IMR-90 (cell line): Measurements from ENCODE around the gene RHOH. TPM values are rescaled to one million over a fixed set of nuclear protein-coding genes. Genes with fewer than 3 reads are reported as not detected.

ENCODE experiments used
- ATAC-seq: fragments of 200-7000 bp; cut with Tn5 transposase; 2 replicates; pipeline ENCODE4 v1.9.1; 2020; ENCODE audit warnings: low read depth, mild to moderate bottlenecking, moderate library complexity
- BruUV-seq: library from RNA; stranded (reverse); fragments of 400-500 nt; replicated peaks from 2 replicates; lab custom pipeline; 2021; lab: Mats Ljungman, UMichigan
- CTCF ChIA-PET: fragments of 300-600 bp; formaldehyde crosslinking; extraction: SDS; loops from one replicate; lab custom pipeline; 2021; ENCODE audit warnings: antibody characterized with exemption; lab: Yijun Ruan, JAX
- POLR2A ChIA-PET: fragments of 300-600 bp; sonication (Branson Sonifier 250); formaldehyde crosslinking; loops from one replicate; lab custom pipeline; 2022; ENCODE audit warnings: antibody characterized with exemption; ENCODE audit not compliant: unreplicated experiment; lab: Charles Lee
- DNase-seq: peaks from one replicate; pipeline ENCODE4 v3.0.0; 2013
- H2AFZ ChIP-seq: replicated peaks from 2 replicates; pipeline ENCODE3; 2013; ENCODE audit warnings: low read length, mild to moderate bottlenecking; ENCODE audit not compliant: poor library complexity
- H2AK5ac ChIP-seq: 2 replicates; pipeline ENCODE4 v1.6.1; 2013; ENCODE audit warnings: low read depth, low read length, inconsistent platforms
- H2AK9ac ChIP-seq: replicated peaks from 2 replicates; pipeline ENCODE3; 2013; ENCODE audit warnings: mild to moderate bottlenecking, low read depth, low read length, moderate library complexity; ENCODE audit not compliant: poor library complexity
- H2BK120ac ChIP-seq: 2 replicates; pipeline ENCODE4 v1.6.1; 2013; ENCODE audit warnings: low read depth, low read length, inconsistent platforms
- H2BK15ac ChIP-seq: 3 replicates; pipeline ENCODE4 v1.6.1; 2013; ENCODE audit warnings: low read depth, low read length, inconsistent platforms
- H2BK20ac ChIP-seq: 2 replicates; pipeline ENCODE4 v1.6.1; 2013; ENCODE audit warnings: low read depth, mild to moderate bottlenecking, inconsistent platforms, low read length, moderate library complexity
- H2BK5ac ChIP-seq: 2 replicates; pipeline ENCODE4 v1.6.1; 2013; ENCODE audit warnings: mild to moderate bottlenecking, low read depth, low read length, inconsistent platforms; ENCODE audit not compliant: poor library complexity, severe bottlenecking
- H3K14ac ChIP-seq: replicated peaks from 2 replicates; pipeline ENCODE4 v1.6.1; 2013; ENCODE audit warnings: low read depth, low read length, inconsistent platforms
- H3K18ac ChIP-seq: 2 replicates; pipeline ENCODE4 v1.6.1; 2013; ENCODE audit warnings: low read depth, low read length, control low read depth
- H3K23ac ChIP-seq: 2 replicates; pipeline ENCODE4 v1.6.1; 2013; ENCODE audit warnings: low read depth, low read length, inconsistent platforms
- H3K27ac ChIP-seq: 2 replicates; pipeline ENCODE4 v1.5.1; 2013; ENCODE audit warnings: mild to moderate bottlenecking, control low read depth, low read length; ENCODE audit not compliant: insufficient read depth
- H3K27me3 ChIP-seq: 2 replicates; pipeline ENCODE4 v1.6.1; 2013; ENCODE audit warnings: low read length; ENCODE audit not compliant: control insufficient read depth, insufficient read depth
- H3K36me3 ChIP-seq: 2 replicates; pipeline ENCODE4 v1.6.1; 2013; ENCODE audit warnings: low read length, mixed read lengths; ENCODE audit not compliant: control insufficient read depth, insufficient read depth
- H3K4ac ChIP-seq: 2 replicates; pipeline ENCODE4 v1.6.1; 2013; ENCODE audit warnings: low read depth, low read length, inconsistent platforms
- H3K4me1 ChIP-seq: 2 replicates; pipeline ENCODE4 v1.6.1; 2013; ENCODE audit warnings: low read length, mixed read lengths; ENCODE audit not compliant: control insufficient read depth, insufficient read depth
- H3K4me2 ChIP-seq: 2 replicates; pipeline ENCODE4 v1.6.1; 2013; ENCODE audit warnings: low read depth, mild to moderate bottlenecking, control low read depth, low read length, moderate library complexity
- H3K4me3 ChIP-seq: 2 replicates; pipeline ENCODE4 v1.5.1; 2013; ENCODE audit warnings: low read depth, mild to moderate bottlenecking, control low read depth, low read length, moderate library complexity; ENCODE audit not compliant: insufficient read depth
- H3K56ac ChIP-seq: 2 replicates; pipeline ENCODE4 v1.6.1; 2013; ENCODE audit warnings: low read length, inconsistent platforms; ENCODE audit not compliant: insufficient read depth; ENCODE audit errors: extremely low read depth
- H3K79me1 ChIP-seq, 2 experiments: 2 replicates each; pipeline ENCODE4 v1.6.1; 2013; ENCODE audit warnings: low read length in 2 of 2, inconsistent platforms in 1 of 2, low read depth in 1 of 2
- H3K9ac ChIP-seq: 2 replicates; pipeline ENCODE4 v1.6.1; 2013; ENCODE audit warnings: low read depth, low read length, control low read depth
- H3K9me1 ChIP-seq: 2 replicates; pipeline ENCODE4 v1.6.1; 2013; ENCODE audit warnings: low read length, inconsistent platforms; ENCODE audit not compliant: insufficient read depth
- H3K9me3 ChIP-seq: 2 replicates; pipeline ENCODE4 v1.6.1; 2013; ENCODE audit warnings: low read length; ENCODE audit not compliant: control insufficient read depth, insufficient read depth
- H4K20me1 ChIP-seq: 2 replicates; pipeline ENCODE4 v1.6.1; 2013; ENCODE audit warnings: low read length, inconsistent platforms; ENCODE audit not compliant: insufficient read depth
- H4K5ac ChIP-seq: 2 replicates; pipeline ENCODE4 v1.6.1; 2013; ENCODE audit warnings: mild to moderate bottlenecking, low read depth, low read length, control low read depth
- H4K8ac ChIP-seq, 2 experiments: 2 replicates each; pipeline ENCODE4 v1.6.1; 2013; ENCODE audit warnings: low read depth in 2 of 2, low read length in 2 of 2, control low read depth in 1 of 2, inconsistent platforms in 1 of 2
- H4K91ac ChIP-seq: 2 replicates; pipeline ENCODE4 v1.6.1; 2013; ENCODE audit warnings: low read depth, low read length, inconsistent platforms; ENCODE audit not compliant: insufficient read depth
- BHLHE40 ChIP-seq: fragments of 150-350 bp; IDR thresholded peaks from 2 replicates; pipeline ENCODE4 v1.6.1; 2016; ENCODE audit warnings: mild to moderate bottlenecking, low read depth, low read length
- CHD1 ChIP-seq: IDR thresholded peaks from 2 replicates; pipeline ENCODE4 v1.6.1; 2012; ENCODE audit warnings: low read depth, low read length, improper control_type of control experiment
- CTCF ChIP-seq: conservative IDR thresholded peaks from 2 replicates; pipeline ENCODE4 v1.5.1; 2012; ENCODE audit warnings: mild to moderate bottlenecking, low read depth, low read length, improper control_type of control experiment
- ELK1 ChIP-seq: fragments of 150-350 bp; IDR thresholded peaks from 2 replicates; pipeline ENCODE4 v1.6.1; 2016; ENCODE audit warnings: low read depth, mild to moderate bottlenecking, low read length, moderate library complexity, borderline replicate concordance
- FOS ChIP-seq: fragments of 150-350 bp; IDR thresholded peaks from 2 replicates; pipeline ENCODE4 v1.6.1; 2016; ENCODE audit warnings: low read depth, low read length
- MAZ ChIP-seq: IDR thresholded peaks from 2 replicates; pipeline ENCODE4 v1.6.1; 2012; ENCODE audit warnings: low read depth, mild to moderate bottlenecking, low read length, improper control_type of control experiment, moderate library complexity, borderline replicate concordance
- MXI1 ChIP-seq: IDR thresholded peaks from 2 replicates; pipeline ENCODE4 v1.6.1; 2012; ENCODE audit warnings: low read depth, mild to moderate bottlenecking, low read length, moderate library complexity, borderline replicate concordance
- NFE2L2 ChIP-seq: fragments of 150-350 bp; IDR thresholded peaks from 2 replicates; pipeline ENCODE4 v1.6.1; 2016; ENCODE audit warnings: low read depth, mild to moderate bottlenecking, low read length
- POLR2A ChIP-seq: IDR thresholded peaks from 2 replicates; pipeline ENCODE4 v1.6.1; 2012; ENCODE audit warnings: mild to moderate bottlenecking, low read depth, low read length
- RAD21 ChIP-seq: IDR thresholded peaks from 2 replicates; pipeline ENCODE4 v1.6.1; 2012; ENCODE audit warnings: low read length, improper control_type of control experiment
- RCOR1 ChIP-seq: IDR thresholded peaks from 2 replicates; pipeline ENCODE4 v1.6.1; 2012; ENCODE audit warnings: mild to moderate bottlenecking, low read length, improper control_type of control experiment; ENCODE audit not compliant: insufficient replicate concordance
- RFX5 ChIP-seq: IDR thresholded peaks from 2 replicates; pipeline ENCODE4 v1.8.0; 2012; ENCODE audit warnings: low read depth, mild to moderate bottlenecking, low read length, moderate library complexity
- SMC3 ChIP-seq: fragments of 150-350 bp; IDR thresholded peaks from 2 replicates; pipeline ENCODE4 v1.6.1; 2016; ENCODE audit warnings: low read depth, mild to moderate bottlenecking, antibody characterized with exemption, low read length, moderate library complexity
- USF2 ChIP-seq: fragments of 150-350 bp; IDR thresholded peaks from 2 replicates; pipeline ENCODE4 v1.6.1; 2017; ENCODE audit warnings: mild to moderate bottlenecking, antibody characterized with exemption, low read length, low read depth
- WGBS, 2 experiments: methylation state at CpG; one replicate each; pipeline versions ENCODE4 v1.1.5 to v1.1.7; 2013; ENCODE audit warnings: missing lambda C conversion rate in 2 of 2; ENCODE audit not compliant: insufficient read length in 1 of 2; ENCODE audit errors: extremely low coverage in 2 of 2; 5-methylcytosine and 5-hydroxymethylcytosine counted together
- dilution Hi-C: fragments of 300-500 bp; cut with HindIII; formaldehyde crosslinking; loops from one replicate; pipeline ENCODE4 v1.14.3; 2018; ENCODE audit warnings: low sequenced_read_pairs; ENCODE audit not compliant: unreplicated experiment
- in situ Hi-C: fragments of 300-500 bp; cut with MboI; formaldehyde crosslinking; loops from 3 replicates; pipeline ENCODE4 v1.14.3; 2019; ENCODE audit warnings: low sequenced_read_pairs, inconsistent platforms, mixed read lengths
- intact Hi-C: fragments of 100-400 bp; cut with micrococcal nuclease; formaldehyde crosslinking; loops from 2 replicates; pipeline ENCODE4 v1.10.0; 2022
- polyA plus RNA-seq, 3 experiments: library from polyadenylated mRNA; depleted of rRNA; stranded (reverse); fragments of >200 nt; gene quantifications; 2 replicates each; pipeline ENCODE4 v1.2.3, GENCODE V29; 2012; ENCODE audit warnings: low replicate concordance in 1 of 3
- total RNA-seq: library from RNA; depleted of rRNA; stranded (reverse); fragments of >200 nt; gene quantifications from 2 replicates; pipeline ENCODE4 v1.2.3, GENCODE V29; 2012

The RHOH gene
- total and polyA plus RNA-seq, 2 of the 4 experiments (the other 2 are of a cell fraction) = not detected

GRCh38 chr4:40190880-40191815 is 5.7 kb upstream of the RHOH start:
- H3K23ac ChIP-seq = no peak overlapping the region
- H2AFZ ChIP-seq = no peak overlapping the region
- H3K79me1 ChIP-seq = no peaks in the 10 kb centered on the region
- H3K9me3 ChIP-seq = no peaks in the 10 kb centered on the region
- H2BK120ac ChIP-seq = no peak overlapping the region
- intact Hi-C loops = no loop called here
- H3K27me3 ChIP-seq = peaks cover 3% of the 10 kb centered on the region
- 60% methylated on average over 2 of the region's 14 CpGs; no CpG with 5 or more reads in 1 of the 2 experiments for WGBS, 2 experiments
- no peak for DNase-seq
- H3K4ac ChIP-seq = no peak overlapping the region
- no peak overlapping the region for H3K27ac ChIP-seq
- ChIA-PET CTCF (interaction anchor here (1.2 to 2.2 kb wide), 2 partner anchors 14 to 126 kb away, joined by 4 to 7 read pairs; no protein-coding TSS in a partner anchor), POLR2A (no interaction called here)
- H2AK9ac ChIP-seq = no peak overlapping the region
- no peak overlapping the region for H4K5ac ChIP-seq
- BruUV-seq = no TSS peak
- no peak overlapping the region for H3K56ac ChIP-seq
- H4K20me1 ChIP-seq = no peaks in the 10 kb centered on the region
- no peak overlapping the region for H3K4me3 ChIP-seq
- no peaks in the 10 kb centered on the region for H3K36me3 ChIP-seq
- dilution Hi-C loops = no loop called here
- H3K14ac ChIP-seq = no peak overlapping the region
- peaks cover 2% of the 10 kb centered on the region; the same call in 1 of the 2 replicates for H3K4me1 ChIP-seq
- no peak overlapping the region for H2AK5ac ChIP-seq
- no peak overlapping the region for H3K18ac ChIP-seq
- no peak overlapping the region for H2BK20ac ChIP-seq
- no peak overlapping the region for H4K91ac ChIP-seq
- H2BK15ac ChIP-seq = no peak overlapping the region
- no peaks in the 10 kb centered on the region for H3K9me1 ChIP-seq
- no peak overlapping the region for H4K8ac ChIP-seq
- H3K4me2 ChIP-seq = no peak overlapping the region
- in situ Hi-C loops = no loop called here
- H2BK5ac ChIP-seq = no peak overlapping the region
- H3K9ac ChIP-seq = no peak overlapping the region
- ATAC-seq = no peak
- TF ChIP-seq CTCF (no peak), BHLHE40 (no peak), USF2 (no peak), FOS (no peak), CHD1 (no peak), RCOR1 (no peak), POLR2A (no peak), ELK1 (no peak), MAZ (no peak), RFX5 (no peak), MXI1 (no peak), SMC3 (no peak), NFE2L2 (no peak), RAD21 (no peak)
